ENCODE data around the gene UGT1A4. TPM values are rescaled to one million over a fixed set of nuclear protein-coding genes. Genes with fewer than 3 reads are reported as not detected.

The UGT1A4 gene
- total RNA-seq, 2 donors from 2014 or later = not detected

DNA sequence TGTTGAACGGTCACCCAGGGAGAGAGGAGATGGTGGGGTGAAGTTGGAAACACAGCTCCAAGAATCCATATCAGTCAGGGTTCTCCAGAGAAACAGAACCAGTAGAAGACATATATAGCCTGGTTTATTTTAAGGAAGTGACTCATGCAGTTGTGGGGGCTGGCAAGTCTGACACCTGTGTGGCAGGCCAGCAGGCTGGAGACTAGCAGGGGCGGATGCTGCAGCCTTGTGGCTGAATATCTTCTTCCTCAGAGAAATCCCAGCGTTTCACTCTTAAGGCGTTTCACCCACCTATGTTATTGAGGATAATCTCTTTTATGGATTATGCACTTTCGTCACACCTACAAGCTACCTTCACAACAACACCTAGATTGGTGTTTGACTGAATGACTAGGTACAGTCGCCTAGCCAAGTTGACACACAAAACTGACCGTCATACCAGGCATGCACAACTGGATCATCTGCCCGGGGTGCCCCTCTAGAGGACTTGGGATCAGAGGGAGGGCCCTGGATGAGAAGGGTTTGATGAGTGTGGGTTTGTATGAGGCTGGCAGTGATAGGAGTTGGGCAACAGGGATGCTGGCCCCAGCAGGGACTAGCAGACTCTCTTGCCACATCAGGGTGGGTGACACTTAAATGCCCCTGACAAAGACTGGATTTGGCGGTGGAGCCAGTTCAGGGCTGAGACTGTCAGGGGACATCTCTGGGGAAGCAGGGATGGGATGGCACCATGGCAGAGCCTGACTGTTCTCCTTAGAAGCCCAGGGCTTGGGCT, 83.0 kb downstream of the UGT1A4 start:
- DNase-seq (ENCODE audit: low spot score) = no peak
- TF ChIP-seq, protein P1, sequence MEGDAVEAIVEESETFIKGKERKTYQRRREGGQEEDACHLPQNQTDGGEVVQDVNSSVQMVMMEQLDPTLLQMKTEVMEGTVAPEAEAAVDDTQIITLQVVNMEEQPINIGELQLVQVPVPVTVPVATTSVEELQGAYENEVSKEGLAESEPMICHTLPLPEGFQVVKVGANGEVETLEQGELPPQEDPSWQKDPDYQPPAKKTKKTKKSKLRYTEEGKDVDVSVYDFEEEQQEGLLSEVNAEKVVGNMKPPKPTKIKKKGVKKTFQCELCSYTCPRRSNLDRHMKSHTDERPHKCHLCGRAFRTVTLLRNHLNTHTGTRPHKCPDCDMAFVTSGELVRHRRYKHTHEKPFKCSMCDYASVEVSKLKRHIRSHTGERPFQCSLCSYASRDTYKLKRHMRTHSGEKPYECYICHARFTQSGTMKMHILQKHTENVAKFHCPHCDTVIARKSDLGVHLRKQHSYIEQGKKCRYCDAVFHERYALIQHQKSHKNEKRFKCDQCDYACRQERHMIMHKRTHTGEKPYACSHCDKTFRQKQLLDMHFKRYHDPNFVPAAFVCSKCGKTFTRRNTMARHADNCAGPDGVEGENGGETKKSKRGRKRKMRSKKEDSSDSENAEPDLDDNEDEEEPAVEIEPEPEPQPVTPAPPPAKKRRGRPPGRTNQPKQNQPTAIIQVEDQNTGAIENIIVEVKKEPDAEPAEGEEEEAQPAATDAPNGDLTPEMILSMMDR (IDR thresholded peaks at IDR 0.05) = no peak

DNA sequence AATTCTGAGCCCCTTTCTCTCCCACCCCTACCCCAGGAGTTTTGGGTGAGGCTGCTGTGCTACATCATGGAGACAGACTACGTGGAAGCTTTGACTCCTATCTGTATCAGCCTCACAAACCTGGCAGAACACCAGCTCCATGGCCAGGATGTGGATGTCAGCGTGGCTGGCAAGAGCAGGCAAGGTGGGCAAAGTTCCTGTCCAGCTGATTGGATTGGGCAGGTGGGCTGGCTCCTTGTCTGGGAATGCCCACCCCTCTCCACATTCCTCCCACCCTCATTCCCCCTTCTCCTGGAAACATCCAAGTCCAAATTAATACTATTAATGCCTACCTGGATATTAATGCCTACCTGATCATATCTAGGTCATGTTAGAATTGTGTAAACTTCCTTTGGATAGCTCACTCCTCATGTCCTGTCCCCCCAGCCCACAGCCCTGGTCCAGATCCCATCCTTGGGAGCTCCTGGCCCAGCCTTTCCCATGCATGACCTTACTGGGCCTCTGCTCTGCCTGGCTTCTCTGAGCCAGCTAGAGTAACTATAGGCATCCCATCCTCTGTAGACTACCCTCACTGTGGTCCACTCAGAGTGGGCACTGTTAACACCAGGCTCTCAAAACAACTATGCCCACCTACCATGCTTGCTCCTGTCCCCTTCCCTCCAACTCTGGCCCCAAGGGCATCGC, 83.7 kb downstream of the UGT1A4 start:
- ATAC-seq (ENCODE audit: insufficient number of reproducible peaks, low FRiP score, low read depth) (no peak), DNase-seq (ENCODE audit: low spot score) (no peak)
- H3K27me3 ChIP-seq (replicated peaks; ENCODE audit: insufficient read depth) = no peaks in the 10 kb centered on the region

More for the DNA sequence above, 83.0 kb downstream of the UGT1A4 start:
- Histone ChIP-seq H3K36me3 (no peaks in the 10 kb centered on the region), H3K27ac (no peak overlapping the region), H3K9me3 (no peaks in the 10 kb centered on the region), H3K4me3 (no peak overlapping the region), H3K27me3 (replicated peaks; ENCODE audit: insufficient read depth) (no peaks in the 10 kb centered on the region), H3K4me1 (ENCODE audit: control insufficient read depth in 1 of 2, low read depth in 2 of 2) (no peaks in the 10 kb centered on the region)
- no peak for ATAC-seq (ENCODE audit: insufficient number of reproducible peaks, low FRiP score, low read depth)

DNA sequence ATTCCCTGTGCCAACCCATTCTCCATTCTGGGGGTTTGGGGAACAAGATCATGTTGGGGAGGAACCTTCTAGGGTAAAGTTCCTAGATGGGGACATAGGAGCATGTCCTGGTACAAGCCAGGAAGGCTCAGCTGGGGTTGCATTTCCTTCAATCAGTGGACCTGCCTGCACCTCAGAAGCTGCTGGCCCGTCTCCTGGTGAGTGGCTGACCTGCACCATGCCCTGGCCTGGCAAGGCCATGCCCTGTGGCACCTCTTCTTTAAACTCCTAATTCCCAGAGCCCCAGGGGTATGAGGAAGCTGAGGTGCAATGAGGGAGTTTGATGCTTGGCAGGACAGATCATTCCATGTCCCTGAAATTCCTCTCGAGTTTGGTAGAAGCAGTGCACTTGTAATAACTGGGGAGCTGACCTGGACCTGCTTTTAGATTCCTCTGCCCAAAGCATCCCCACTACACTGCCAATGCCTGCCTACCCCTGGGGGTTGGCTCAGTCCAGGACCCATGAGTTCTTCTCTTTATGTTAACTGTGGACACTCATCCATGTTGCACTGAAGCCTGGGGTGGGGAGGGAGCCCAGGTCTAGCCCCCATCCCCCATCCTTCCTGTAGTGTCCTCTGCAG, 84.9 kb downstream of the UGT1A4 start:
- ATAC-seq (ENCODE audit: insufficient number of reproducible peaks, low FRiP score, low read depth) (no peak), DNase-seq (ENCODE audit: low spot score) (no peak)
- TF ChIP-seq, protein P1 (IDR thresholded peaks at IDR 0.05) = no peak
- no peaks in the 10 kb centered on the region for H3K36me3 ChIP-seq
- H3K27ac ChIP-seq = no peak overlapping the region
- H3K4me1 ChIP-seq (ENCODE audit: control insufficient read depth in 1 of 2, low read depth in 2 of 2) = no peaks in the 10 kb centered on the region
- H3K27me3 ChIP-seq (replicated peaks; ENCODE audit: insufficient read depth) = no peaks in the 10 kb centered on the region
- H3K9me3 ChIP-seq = no peaks in the 10 kb centered on the region
- H3K4me3 ChIP-seq = no peak overlapping the region

More for the DNA sequence above, 83.7 kb downstream of the UGT1A4 start:
- no peaks in the 10 kb centered on the region for H3K9me3 ChIP-seq
- no peak overlapping the region for H3K27ac ChIP-seq
- no peak overlapping the region for H3K4me3 ChIP-seq
- H3K4me1 ChIP-seq (ENCODE audit: control insufficient read depth in 1 of 2, low read depth in 2 of 2) = no peaks in the 10 kb centered on the region
- TF ChIP-seq, protein P1 (IDR thresholded peaks at IDR 0.05) = no peak
- H3K36me3 ChIP-seq = no peaks in the 10 kb centered on the region

DNA sequence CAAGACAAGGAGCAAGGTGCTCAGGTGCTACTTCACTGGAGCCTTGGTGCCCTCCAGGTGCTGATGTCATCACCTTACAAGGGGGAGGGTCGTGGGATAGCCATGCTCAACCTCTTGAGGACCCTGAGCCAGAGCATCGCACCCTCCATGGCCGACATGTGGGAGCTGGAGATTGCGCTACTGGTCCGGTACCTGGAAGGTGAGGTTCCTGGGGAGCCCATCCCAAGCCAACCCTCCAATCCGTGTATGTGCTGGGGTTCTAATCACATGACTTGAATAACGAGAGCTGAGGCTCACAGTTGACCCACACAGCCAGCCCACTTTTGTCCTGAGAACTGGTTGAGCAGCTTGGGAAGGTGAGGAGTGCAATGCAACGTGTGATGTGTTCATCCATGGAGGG, 85.5 kb downstream of the UGT1A4 start:
- Histone ChIP-seq H3K36me3 (no peaks in the 10 kb centered on the region), H3K27me3 (replicated peaks; ENCODE audit: insufficient read depth) (no peaks in the 10 kb centered on the region), H3K4me3 (no peak overlapping the region), H3K9me3 (no peaks in the 10 kb centered on the region), H3K4me1 (ENCODE audit: control insufficient read depth in 1 of 2, low read depth in 2 of 2) (no peaks in the 10 kb centered on the region), H3K27ac (no peak overlapping the region)
- TF ChIP-seq, protein P1 (IDR thresholded peaks at IDR 0.05) = no peak
- ATAC-seq (ENCODE audit: insufficient number of reproducible peaks, low FRiP score, low read depth) (no peak), DNase-seq (ENCODE audit: low spot score) (no peak)

DNA sequence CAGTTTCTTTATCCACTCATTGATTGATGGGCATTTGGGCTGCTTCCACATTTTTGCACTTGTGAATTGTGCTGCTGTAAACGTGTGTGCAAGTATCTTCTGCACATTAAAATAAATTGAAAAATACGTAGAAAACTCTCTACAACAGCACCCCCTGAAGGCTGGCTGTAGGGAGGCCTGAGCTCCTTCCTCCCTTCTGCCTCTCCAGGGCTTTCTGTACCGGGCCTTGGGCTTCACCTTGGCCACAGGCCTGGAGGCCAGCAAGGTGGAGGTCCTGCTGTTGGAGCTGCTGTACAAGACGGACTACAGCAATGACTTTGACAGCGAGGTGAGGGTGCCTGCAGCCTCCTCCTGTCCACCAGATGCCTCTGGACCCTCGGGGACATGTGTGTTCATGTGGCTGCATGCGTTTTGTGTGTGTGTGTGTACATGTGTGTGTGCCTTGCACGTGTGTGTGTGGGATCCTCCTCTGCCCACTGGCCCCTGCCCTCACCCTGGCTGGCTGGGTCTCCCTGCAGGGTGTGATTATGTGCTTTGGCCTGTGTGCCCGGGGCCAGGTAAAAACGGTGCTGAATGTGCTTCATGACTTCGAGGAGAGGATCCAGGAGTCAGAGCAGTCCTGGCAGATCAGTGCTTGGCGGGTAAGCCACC, 88.8 kb downstream of the UGT1A4 start:
- no peak for DNase-seq (ENCODE audit: low spot score)
- H3K27ac ChIP-seq = no peak overlapping the region

More for the DNA sequence above, 88.8 kb downstream of the UGT1A4 start:
- TF ChIP-seq, protein P1 (IDR thresholded peaks at IDR 0.05) = no peak
- Histone ChIP-seq H3K4me3 (no peak overlapping the region), H3K9me3 (no peaks in the 10 kb centered on the region), H3K36me3 (no peaks in the 10 kb centered on the region), H3K4me1 (ENCODE audit: control insufficient read depth in 1 of 2, low read depth in 2 of 2) (no peaks in the 10 kb centered on the region), H3K27me3 (replicated peaks; ENCODE audit: insufficient read depth) (no peaks in the 10 kb centered on the region)
- ATAC-seq (ENCODE audit: insufficient number of reproducible peaks, low FRiP score, low read depth) = no peak

Measured in thoracic aorta (tissue), 2 donors.